Right renal cortex interstitium (tissue), 3 donors: Measurements from ENCODE around the gene TMEM161B. TPM values are rescaled to one million over a fixed set of nuclear protein-coding genes. Genes with fewer than 3 reads are reported as not detected.
"Not testable (repeated sequence)": the region's sequence is repeated elsewhere in the genome, so short reads cannot be mapped to it uniquely, and the experiment has no call there.

Source experiments
- DNase-seq, 3 donors: peaks; one replicate each; pipeline ENCODE4 v3.0.0-alpha.2; 2013; ENCODE audit warnings: low read depth in 3 of 3, low spot score in 2 of 3
- polyA plus RNA-seq, 3 donors: library from polyadenylated mRNA; unstranded; fragments of 120-200 nt; gene quantifications; one replicate each; pipeline ENCODE4 v1.2.1, GENCODE V29; 2013; ENCODE audit not compliant: insufficient read length in 3 of 3

TMEM161B gene
- polyA plus RNA-seq = 10 to 100 TPM; 25.7 to 31.7 (median 28.2) TPM

- DNase-seq = peak; percentile 43 to 81 (median 73)
These were observed at the start of gene TMEM161B for GRCh38 chr5:88268385-88269184. TMEM161B (minus strand) TSS chr5:88268845; CDS start chr5:88268723, 122 bp downstream.

- no peak for DNase-seq
These were observed 35.7 kb upstream of the TMEM161B start for GRCh38 chr5:88304356-88304755.

GRCh38 chr5:88298425-88298824 is 29.8 kb upstream of the TMEM161B start:
- DNase-seq = no peak

- no peak for DNase-seq
These were observed 22.2 kb upstream of the TMEM161B start for GRCh38 chr5:88290801-88291200.

GRCh38 chr5:88288528-88289197 is 20.0 kb upstream of the TMEM161B start:
- DNase-seq = no peak

- no peak for DNase-seq
These were observed 19.3 kb upstream of the TMEM161B start for GRCh38 chr5:88287846-88288527.

GRCh38 chr5:88287302-88287701 is 18.7 kb upstream of the TMEM161B start:
- no peak for DNase-seq

GRCh38 chr5:88283690-88284089 is 15.0 kb upstream of the TMEM161B start:
- DNase-seq = no peak

GRCh38 chr5:88281322-88281721 is 12.7 kb upstream of the TMEM161B start:
- DNase-seq = no peak

GRCh38 chr5:88279584-88279983 is 10.9 kb upstream of the TMEM161B start:
- DNase-seq = no peak

- DNase-seq = no peak
These were observed 7.7 kb upstream of the TMEM161B start for GRCh38 chr5:88276378-88276777.

- no peak for DNase-seq
These were observed 6.9 kb upstream of the TMEM161B start for GRCh38 chr5:88275581-88275980.

GRCh38 chr5:88269222-88269771 is 652 bp upstream of the TMEM161B start:
- DNase-seq = peak in 2 of 3 donors; percentile 16 to 25

- not testable (repeated sequence) for DNase-seq
These were observed 4.1 kb downstream of the TMEM161B start for GRCh38 chr5:88264565-88264964.

GRCh38 chr5:88263349-88263748 is 5.3 kb downstream of the TMEM161B start:
- DNase-seq = no peak

- DNase-seq = no peak
These were observed 6.5 kb downstream of the TMEM161B start for GRCh38 chr5:88262116-88262515.

GRCh38 chr5:88258636-88259035 is 10.0 kb downstream of the TMEM161B start:
- no peak for DNase-seq

GRCh38 chr5:88256872-88257271 is 11.8 kb downstream of the TMEM161B start:
- no peak for DNase-seq

GRCh38 chr5:88256037-88256436 is 12.6 kb downstream of the TMEM161B start:
- no peak for DNase-seq

GRCh38 chr5:88254320-88254719 is 14.3 kb downstream of the TMEM161B start:
- no peak for DNase-seq

- no peak for DNase-seq
These were observed 17.5 kb downstream of the TMEM161B start for GRCh38 chr5:88251048-88251711.
